Activated CD8-positive, alpha-beta T cell treated with anti-CD3 and anti-CD28 coated beads for 36 hours (primary cell): ENCODE results near the gene EMC6. TPM values are rescaled to one million over a fixed set of nuclear protein-coding genes. Genes with fewer than 3 reads are reported as not detected.

Experiments used
- ATAC-seq: fragments of 200-7000 bp; cut with Tn5 transposase; one replicate; pipeline ENCODE4 v1.10.0; 2021; ENCODE audit warnings: mild to moderate bottlenecking, moderate library complexity
- CTCF ChIA-PET: fragments of 350-600 bp; sonication (Branson Sonifier 250); formaldehyde crosslinking; loops from one replicate; lab custom pipeline; 2021; ENCODE audit warnings: antibody characterized with exemption; lab: Charles Lee
- POLR2A ChIA-PET: fragments of 350-600 bp; sonication (Branson Sonifier 250); formaldehyde crosslinking; loops from one replicate; lab custom pipeline; 2021; ENCODE audit warnings: antibody characterized with exemption; lab: Charles Lee
- DNase-seq: peaks from one replicate; pipeline ENCODE4 v3.0.0-alpha.2; 2020
- H3K27ac Mint-ChIP-seq: one replicate; pipeline ENCODE4 v1.8.0; 2021; ENCODE audit warnings: mild to moderate bottlenecking, mixed read lengths
- H3K27me3 Mint-ChIP-seq: one replicate; pipeline ENCODE4 v1.8.0; 2021; ENCODE audit warnings: mixed read lengths
- H3K36me3 Mint-ChIP-seq: one replicate; pipeline ENCODE4 v1.8.0; 2021; ENCODE audit warnings: low read depth, mixed read lengths
- H3K4me1 Mint-ChIP-seq: one replicate; pipeline ENCODE4 v1.8.0; 2021; ENCODE audit warnings: low read depth, mixed read lengths
- H3K4me3 Mint-ChIP-seq: one replicate; pipeline ENCODE4 v1.8.0; 2021; ENCODE audit warnings: mild to moderate bottlenecking, moderate library complexity, mixed read lengths
- H3K9me3 Mint-ChIP-seq: one replicate; pipeline ENCODE4 v1.8.0; 2021; ENCODE audit warnings: mixed read lengths
- intact Hi-C: fragments of 100-400 bp; cut with micrococcal nuclease; formaldehyde crosslinking; loops from one replicate; pipeline ENCODE4 v1.10.0; 2022
- total RNA-seq, 2 experiments: library from RNA; stranded (reverse); gene quantifications; one replicate each; pipeline ENCODE4 v1.2.3, GENCODE V29; 2021
- TF ChIP-seq, protein P1 (sequence below): fragments of 200-600 bp; IDR thresholded peaks from one replicate; pipeline ENCODE4 v1.8.0; 2022; ENCODE audit warnings: antibody characterized with exemption, mild to moderate bottlenecking

Gene EMC6
- total RNA-seq: 10 to 100 TPM; 50.8 to 58.7 TPM

DNA sequence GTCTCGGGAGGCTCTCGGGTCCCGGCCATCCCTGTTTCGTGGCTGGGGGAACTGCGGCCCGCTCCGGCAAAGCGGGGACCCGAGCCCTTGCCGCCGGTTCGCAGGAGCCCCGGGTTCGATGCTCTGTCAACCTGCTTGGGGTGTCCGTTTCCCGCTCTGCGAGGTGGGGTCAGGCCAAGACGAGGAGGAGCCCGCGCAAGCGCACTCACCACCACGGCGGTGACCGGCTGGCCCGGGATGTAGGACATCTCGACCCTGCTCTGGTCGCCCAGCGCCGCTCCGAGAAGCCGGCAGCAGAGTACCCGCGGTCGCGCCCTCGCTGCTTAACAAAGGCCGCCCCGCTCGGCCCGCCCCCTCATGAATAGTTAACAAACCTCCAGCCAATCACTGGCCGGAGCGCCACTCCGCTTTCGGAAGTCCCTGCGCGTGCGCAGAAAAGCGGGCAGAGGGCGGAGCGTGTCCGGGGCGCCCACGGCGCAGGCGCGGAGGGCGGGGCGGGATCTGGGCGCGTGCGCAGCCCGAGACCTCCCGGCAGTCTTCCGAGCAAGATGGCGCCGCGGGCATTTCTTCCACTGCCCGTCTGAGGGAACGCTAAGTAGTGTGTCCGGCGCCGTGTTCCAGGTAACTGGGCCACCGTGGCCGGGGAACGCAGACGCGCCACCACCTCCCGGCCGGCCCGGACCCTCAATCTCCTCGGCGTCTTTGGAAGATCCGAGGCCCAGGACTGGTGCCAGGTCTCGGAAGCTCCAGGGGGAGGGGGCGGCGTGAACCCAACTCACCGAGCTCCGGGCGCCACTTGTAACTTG lies at the start of gene EMC6, which contains the start of gene TAX1BP3:
Gene EMC6 (plus strand): TSS at position 534 of the 806 bp plus-strand sequence. CDS start 335 bp downstream, outside the sequence.
Gene TAX1BP3 (minus strand): TSS at position 300 of the 806 bp plus-strand sequence. CDS start 52 bp downstream, at position 248.
- Mint-ChIP-seq H3K36me3 (peaks cover 13% of the 10 kb centered on the region), H3K4me1 (peaks cover 16% of the 10 kb centered on the region), H3K27ac (peak within 1 kb of the TSS; percentile 95), H3K9me3 (no peaks in the 10 kb centered on the region), H3K27me3 (no peaks in the 10 kb centered on the region), H3K4me3 (peak within 1 kb of the TSS; percentile 98)
- ChIA-PET CTCF (interaction anchor here (1.2 to 1.3 kb wide), 2 partner anchors 38 to 620 kb away, joined by 3 read pairs; no protein-coding TSS in a partner anchor), POLR2A (interaction anchor here (0.6 to 1.0 kb wide), 4 partner anchors 9 to 43 kb away, joined by 3 to 4 read pairs (median 3); partner anchors contain the start of gene P2RX5)
- TF ChIP-seq, protein P1, sequence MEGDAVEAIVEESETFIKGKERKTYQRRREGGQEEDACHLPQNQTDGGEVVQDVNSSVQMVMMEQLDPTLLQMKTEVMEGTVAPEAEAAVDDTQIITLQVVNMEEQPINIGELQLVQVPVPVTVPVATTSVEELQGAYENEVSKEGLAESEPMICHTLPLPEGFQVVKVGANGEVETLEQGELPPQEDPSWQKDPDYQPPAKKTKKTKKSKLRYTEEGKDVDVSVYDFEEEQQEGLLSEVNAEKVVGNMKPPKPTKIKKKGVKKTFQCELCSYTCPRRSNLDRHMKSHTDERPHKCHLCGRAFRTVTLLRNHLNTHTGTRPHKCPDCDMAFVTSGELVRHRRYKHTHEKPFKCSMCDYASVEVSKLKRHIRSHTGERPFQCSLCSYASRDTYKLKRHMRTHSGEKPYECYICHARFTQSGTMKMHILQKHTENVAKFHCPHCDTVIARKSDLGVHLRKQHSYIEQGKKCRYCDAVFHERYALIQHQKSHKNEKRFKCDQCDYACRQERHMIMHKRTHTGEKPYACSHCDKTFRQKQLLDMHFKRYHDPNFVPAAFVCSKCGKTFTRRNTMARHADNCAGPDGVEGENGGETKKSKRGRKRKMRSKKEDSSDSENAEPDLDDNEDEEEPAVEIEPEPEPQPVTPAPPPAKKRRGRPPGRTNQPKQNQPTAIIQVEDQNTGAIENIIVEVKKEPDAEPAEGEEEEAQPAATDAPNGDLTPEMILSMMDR: no peak
- intact Hi-C loops: no loop called here
- ATAC-seq (peak; percentile 93), DNase-seq (peak; percentile 98)

DNA sequence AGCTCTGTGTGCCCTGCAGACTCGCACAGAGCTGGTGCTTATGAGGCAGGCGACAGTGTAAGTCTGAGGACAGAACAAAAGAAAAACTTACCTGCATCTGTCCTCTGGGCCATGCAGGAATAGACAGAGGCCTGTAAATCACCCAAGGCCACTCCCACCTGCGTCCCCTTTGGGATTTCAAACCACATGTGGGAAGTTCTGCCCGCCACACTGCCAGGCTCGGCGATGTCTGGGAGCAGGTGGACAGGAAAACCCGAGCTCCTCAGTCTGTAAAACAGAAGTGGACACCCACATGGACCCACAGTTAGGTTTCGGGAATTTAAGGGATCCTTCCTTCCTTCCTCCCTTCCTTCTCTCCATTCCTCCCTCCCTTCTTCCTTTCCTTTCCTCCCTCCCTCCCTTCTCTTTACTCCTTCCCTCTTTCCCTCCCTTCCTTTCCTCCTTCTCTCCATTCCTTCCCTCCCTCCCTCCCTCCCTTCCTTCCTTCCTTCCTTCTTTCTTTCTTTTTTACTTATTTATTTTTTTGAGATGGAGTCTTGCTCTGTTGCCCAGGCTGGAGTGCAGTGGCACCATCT lies 47.4 kb upstream of the EMC6 start:
- Mint-ChIP-seq H3K36me3 (peaks cover 43% of the 10 kb centered on the region), H3K4me1 (no peaks in the 10 kb centered on the region), H3K9me3 (peaks cover 7% of the 10 kb centered on the region), H3K27me3 (no peaks in the 10 kb centered on the region), H3K27ac (no peak overlapping the region), H3K4me3 (no peak overlapping the region)
- no peak for DNase-seq
- no peak for ATAC-seq
- POLR2A ChIA-PET: no interaction called here
- CTCF ChIA-PET: interaction anchor here (3.8 kb wide), 1 partner anchor 18 kb away, joined by 14 read pairs; no protein-coding TSS in a partner anchor
- intact Hi-C loops: loop anchor here (10.0 kb wide), 1 partner anchor 64 kb away; no protein-coding TSS in a partner anchor
- TF ChIP-seq, protein P1: no peak

DNA sequence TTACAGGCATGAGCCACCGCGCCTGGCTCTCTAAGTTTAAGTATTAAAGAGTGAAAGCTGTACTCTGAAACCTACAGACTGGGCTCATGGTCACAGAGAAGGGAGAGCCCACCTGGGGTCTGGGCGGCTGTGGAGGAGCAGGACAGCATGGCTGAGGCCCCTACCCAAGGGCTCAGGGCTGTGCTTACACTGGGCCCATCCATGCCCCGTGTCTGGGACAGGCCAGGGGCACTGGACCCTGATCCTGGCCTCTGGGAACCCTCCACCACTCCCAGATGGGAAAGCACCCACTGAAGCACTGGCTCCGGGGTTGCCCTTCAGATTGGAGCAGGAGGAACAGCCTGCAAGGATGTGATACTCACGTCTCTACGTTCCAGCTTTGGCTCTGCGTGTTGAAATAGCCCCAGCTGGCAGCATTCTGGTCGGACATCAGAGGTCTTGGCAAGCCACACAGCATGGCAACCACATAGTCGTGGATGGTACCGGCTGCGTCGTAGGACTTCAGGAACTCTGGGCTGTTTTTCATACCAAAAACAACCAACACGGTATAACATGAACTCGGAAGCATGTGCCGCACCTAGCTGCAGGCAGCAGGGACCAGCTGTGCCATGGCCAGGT lies 45.5 kb upstream of the EMC6 start:
- no peaks in the 10 kb centered on the region for H3K4me1 Mint-ChIP-seq
- H3K4me3 Mint-ChIP-seq: no peak overlapping the region
- TF ChIP-seq, protein P1: no peak
- ChIA-PET POLR2A (interaction anchor here (0.9 kb wide), 1 partner anchor 9 kb away, joined by 3 read pairs; no protein-coding TSS in a partner anchor), CTCF (interaction anchor here (3.8 kb wide), 1 partner anchor 20 kb away, joined by 14 read pairs; no protein-coding TSS in a partner anchor)
- H3K36me3 Mint-ChIP-seq: peaks cover 38% of the 10 kb centered on the region
- no peaks in the 10 kb centered on the region for H3K9me3 Mint-ChIP-seq
- ATAC-seq (no peak), DNase-seq (no peak)
- intact Hi-C loops: loop anchor here (10.0 kb wide), 1 partner anchor 62 kb away; no protein-coding TSS in a partner anchor
- H3K27me3 Mint-ChIP-seq: no peaks in the 10 kb centered on the region
- no peak overlapping the region for H3K27ac Mint-ChIP-seq

DNA sequence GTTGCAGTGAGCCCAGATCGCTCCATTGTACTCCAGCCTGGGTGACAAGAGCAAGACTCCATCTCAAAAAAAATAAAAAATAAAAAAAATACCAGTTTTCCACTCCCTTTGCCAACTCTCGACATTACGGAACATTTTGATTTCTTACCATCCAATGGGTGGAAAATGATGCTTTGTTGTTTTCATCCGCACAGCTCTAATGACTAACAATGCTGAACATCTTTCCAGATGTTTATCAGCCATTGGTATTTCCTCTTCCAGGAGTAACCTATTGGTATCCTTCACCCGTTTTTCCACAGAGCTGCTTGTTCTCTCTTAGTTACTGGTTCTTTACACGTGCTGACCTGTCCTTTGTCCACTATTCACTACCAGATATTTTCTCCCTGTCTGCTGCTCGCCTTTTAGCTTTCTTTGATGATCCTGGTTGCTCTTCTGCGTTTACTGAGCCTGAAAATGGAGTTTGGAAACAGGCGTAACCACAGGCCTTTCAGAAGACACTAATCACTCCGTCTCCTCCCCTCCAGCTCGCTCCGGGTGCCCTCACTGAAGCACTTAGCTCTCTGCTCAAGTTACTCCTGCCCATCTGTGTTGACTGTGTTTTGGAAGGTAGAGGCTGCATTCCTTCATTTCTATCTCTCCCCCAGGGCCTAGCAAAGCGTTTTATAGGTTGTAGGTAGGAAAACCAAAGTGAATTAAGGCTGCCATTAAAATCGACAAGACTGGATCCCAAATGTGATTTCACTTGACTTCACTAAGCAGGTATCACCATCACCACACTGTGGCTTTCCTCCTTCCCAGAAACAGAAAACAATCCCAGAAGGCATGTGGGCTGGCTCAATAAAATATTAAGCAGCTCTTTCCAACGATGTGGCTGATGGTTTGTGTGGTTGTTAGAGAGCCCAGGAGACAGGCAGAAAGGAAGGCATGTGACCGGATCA lies 41.5 kb upstream of the EMC6 start:
- no peaks in the 10 kb centered on the region for H3K9me3 Mint-ChIP-seq
- H3K4me3 Mint-ChIP-seq: no peak overlapping the region
- CTCF ChIA-PET: interaction anchor here (0.7 kb wide), 1 partner anchor 21 kb away, joined by 3 read pairs; no protein-coding TSS in a partner anchor
- intact Hi-C loops: loop anchor here (10.0 kb wide), 1 partner anchor 58 kb away; no protein-coding TSS in a partner anchor
- TF ChIP-seq, protein P1: no peak
- POLR2A ChIA-PET: no interaction called here
- no peak overlapping the region for H3K27ac Mint-ChIP-seq
- no peak for ATAC-seq
- peaks cover 29% of the 10 kb centered on the region for H3K36me3 Mint-ChIP-seq
- H3K4me1 Mint-ChIP-seq: no peaks in the 10 kb centered on the region
- no peak for DNase-seq
- H3K27me3 Mint-ChIP-seq: no peaks in the 10 kb centered on the region
